Stimulated activated CD4-positive, alpha-beta T cell treated with anti-CD3 and anti-CD28 coated beads, TNF-alpha, amount 100 ng/mL, for 1 hour (primary cell): Measurements from ENCODE around the gene HNRNPH3.

Experiments
- DNase-seq, 3 donors: peaks; one replicate each; pipeline ENCODE4 v3.0.0-alpha.2; 2020; ENCODE audit warnings: low read depth in 3 of 3, low spot score in 1 of 3

Gene HNRNPH3

GRCh38 chr10:68330852-68331454 is 911 bp upstream of the HNRNPH3 start:
- DNase-seq, result peak in 2 of 3 donors; percentile 3 to 9

- DNase-seq, result peak in 2 of 3 donors; percentile 24 to 44
These were observed 594 bp downstream of the HNRNPH3 start, which contains the start of gene PBLD for GRCh38 chr10:68332259-68333057. TSS of gene PBLD (minus strand) at chr10:68332928. CDS start at chr10:68306844, 26,084 bp downstream.

GRCh38 chr10:68333058-68333395 is 1.2 kb downstream of the HNRNPH3 start:
- DNase-seq, result no peak

GRCh38 chr10:68333440-68334431 is 1.9 kb downstream of the HNRNPH3 start:
- DNase-seq, result no peak

- no peak for DNase-seq
These were observed 3.0 kb downstream of the HNRNPH3 start for GRCh38 chr10:68334672-68335467.

- no peak for DNase-seq
These were observed 5.0 kb downstream of the HNRNPH3 start for GRCh38 chr10:68336754-68337351.

GRCh38 chr10:68340358-68341080 is 8.7 kb downstream of the HNRNPH3 start:
- DNase-seq, result no peak

- DNase-seq, result no peak
These were observed 11.1 kb downstream of the HNRNPH3 start for GRCh38 chr10:68342909-68343516.

GRCh38 chr10:68345621-68346020 is 13.8 kb downstream of the HNRNPH3 start:
- DNase-seq, result no peak

GRCh38 chr10:68346774-68347173 is 14.9 kb downstream of the HNRNPH3 start:
- no peak for DNase-seq

GRCh38 chr10:68348265-68348741 is 16.4 kb downstream of the HNRNPH3 start:
- DNase-seq, result peak in 2 of 3 donors; percentile 7 to 15

- no peak for DNase-seq
These were observed 21.7 kb downstream of the HNRNPH3 start for GRCh38 chr10:68353537-68353936.

GRCh38 chr10:68359189-68359588 is 27.3 kb downstream of the HNRNPH3 start:
- DNase-seq, result no peak

- DNase-seq, result no peak
These were observed 30.7 kb downstream of the HNRNPH3 start for GRCh38 chr10:68362590-68362989.

GRCh38 chr10:68364101-68364886 is 32.4 kb downstream of the HNRNPH3 start:
- DNase-seq, result no peak

GRCh38 chr10:68365611-68366010 is 33.7 kb downstream of the HNRNPH3 start:
- DNase-seq, result no peak

GRCh38 chr10:68366600-68366999 is 34.7 kb downstream of the HNRNPH3 start:
- DNase-seq, result no peak

GRCh38 chr10:68367121-68367520 is 35.3 kb downstream of the HNRNPH3 start:
- no peak for DNase-seq
